NCI-H510A (cell line): Measurements from ENCODE around the gene TGFA.
A peak's percentile ranks its signal among the peaks of the same experiment; 100 is the strongest.

Experiments
- DNase-seq: peaks from one replicate; lab custom pipeline; 2025; lab: John Stamatoyannopoulos, UW

Gene TGFA

GRCh38 chr2:70523996-70524965 is 29.3 kb downstream of the TGFA start:
- DNase-seq = no peak

- no peak for DNase-seq
These were observed 30.0 kb downstream of the TGFA start for GRCh38 chr2:70523672-70523995.

GRCh38 chr2:70522627-70523026 is 31.0 kb downstream of the TGFA start:
- no peak for DNase-seq

GRCh38 chr2:70520825-70521224 is 32.8 kb downstream of the TGFA start:
- no peak for DNase-seq

GRCh38 chr2:70519453-70519852 is 34.2 kb downstream of the TGFA start:
- no peak for DNase-seq

GRCh38 chr2:70518557-70518956 is 35.1 kb downstream of the TGFA start:
- DNase-seq = no peak

GRCh38 chr2:70517804-70518203 is 35.8 kb downstream of the TGFA start:
- DNase-seq = no peak

- DNase-seq = no peak
These were observed 37.0 kb downstream of the TGFA start for GRCh38 chr2:70516596-70516995.

GRCh38 chr2:70515938-70516337 is 37.7 kb downstream of the TGFA start:
- no peak for DNase-seq

GRCh38 chr2:70514612-70515055 is 39.0 kb downstream of the TGFA start:
- peak; percentile 86 for DNase-seq

GRCh38 chr2:70513738-70514137 is 39.9 kb downstream of the TGFA start:
- no peak for DNase-seq

- no peak for DNase-seq
These were observed 41.5 kb downstream of the TGFA start for GRCh38 chr2:70511971-70512729.

- no peak for DNase-seq
These were observed 43.3 kb downstream of the TGFA start for GRCh38 chr2:70510313-70510712.

- DNase-seq = peak; percentile 69
These were observed 44.1 kb downstream of the TGFA start for GRCh38 chr2:70509565-70509964.

- no peak for DNase-seq
These were observed 44.7 kb downstream of the TGFA start for GRCh38 chr2:70508711-70509462.

- no peak for DNase-seq
These were observed 47.8 kb downstream of the TGFA start for GRCh38 chr2:70505613-70506391.

- no peak for DNase-seq
These were observed 48.9 kb downstream of the TGFA start for GRCh38 chr2:70504750-70505149.

GRCh38 chr2:70503896-70504295 is 49.7 kb downstream of the TGFA start:
- DNase-seq = no peak

- DNase-seq = no peak
These were observed 51.9 kb downstream of the TGFA start for GRCh38 chr2:70501728-70502127.

- DNase-seq = no peak
These were observed 52.4 kb downstream of the TGFA start for GRCh38 chr2:70501215-70501614.

GRCh38 chr2:70499253-70499652 is 54.4 kb downstream of the TGFA start:
- DNase-seq = no peak

- no peak for DNase-seq
These were observed 55.1 kb downstream of the TGFA start for GRCh38 chr2:70498528-70498927.
